ENCODE data around the gene BICD1. TPM values are rescaled to one million over a fixed set of nuclear protein-coding genes. Genes with fewer than 3 reads are reported as not detected.

Gene BICD1
- total RNA-seq, 6 experiments from 2014 or later, result 1.0 to 4.9 (median 2.1) TPM

DNA sequence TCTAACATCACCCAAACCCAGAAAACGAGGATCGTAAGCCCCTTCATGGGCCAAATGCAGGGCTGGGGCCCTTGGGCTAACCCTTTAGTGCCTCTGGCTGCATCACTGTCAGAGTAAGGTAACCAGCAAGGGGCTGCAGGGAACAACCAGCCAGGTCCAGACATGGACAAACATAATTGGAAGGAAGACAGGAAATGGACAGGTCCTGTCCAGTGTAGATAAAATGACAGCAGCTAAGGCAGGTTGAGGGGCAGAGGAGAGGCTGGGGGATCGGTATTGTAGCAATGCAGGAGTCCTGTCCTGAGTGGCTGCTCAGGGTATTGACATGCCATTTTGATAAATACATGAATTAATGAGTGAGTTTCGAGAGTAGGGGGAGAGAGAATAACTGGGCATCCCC, 29.8 kb downstream of the BICD1 start:
- Histone ChIP-seq H3K36me3 (no peaks in the 10 kb centered on the region), H3K27me3 (no peaks in the 10 kb centered on the region), H3K9me3 (no peaks in the 10 kb centered on the region), H3K4me1 (no peaks in the 10 kb centered on the region), H3K27ac (no peak overlapping the region), H3K4me3 (no peak overlapping the region)
- 57% methylated on average over 3 of the region's 4 CpGs for WGBS (ENCODE audit: insufficient coverage, low coverage, low lambda C conversion rate, missing lambda C conversion rate)
- DNase-seq (no peak), ATAC-seq (no peak)
- no peak for TF ChIP-seq POLR2A (IDR thresholded peaks at IDR 0.05)
- TF ChIP-seq, protein P1, sequence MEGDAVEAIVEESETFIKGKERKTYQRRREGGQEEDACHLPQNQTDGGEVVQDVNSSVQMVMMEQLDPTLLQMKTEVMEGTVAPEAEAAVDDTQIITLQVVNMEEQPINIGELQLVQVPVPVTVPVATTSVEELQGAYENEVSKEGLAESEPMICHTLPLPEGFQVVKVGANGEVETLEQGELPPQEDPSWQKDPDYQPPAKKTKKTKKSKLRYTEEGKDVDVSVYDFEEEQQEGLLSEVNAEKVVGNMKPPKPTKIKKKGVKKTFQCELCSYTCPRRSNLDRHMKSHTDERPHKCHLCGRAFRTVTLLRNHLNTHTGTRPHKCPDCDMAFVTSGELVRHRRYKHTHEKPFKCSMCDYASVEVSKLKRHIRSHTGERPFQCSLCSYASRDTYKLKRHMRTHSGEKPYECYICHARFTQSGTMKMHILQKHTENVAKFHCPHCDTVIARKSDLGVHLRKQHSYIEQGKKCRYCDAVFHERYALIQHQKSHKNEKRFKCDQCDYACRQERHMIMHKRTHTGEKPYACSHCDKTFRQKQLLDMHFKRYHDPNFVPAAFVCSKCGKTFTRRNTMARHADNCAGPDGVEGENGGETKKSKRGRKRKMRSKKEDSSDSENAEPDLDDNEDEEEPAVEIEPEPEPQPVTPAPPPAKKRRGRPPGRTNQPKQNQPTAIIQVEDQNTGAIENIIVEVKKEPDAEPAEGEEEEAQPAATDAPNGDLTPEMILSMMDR (IDR thresholded peaks at IDR 0.05), result no peak
- intact Hi-C loops (cut with DNase I), result no loop called here

GRCh38 chr12:32139064-32139421, 32.4 kb downstream of the BICD1 start:
- H3K4me3 ChIP-seq, result no peak overlapping the region
- 24% methylated on average over 2 of the region's 2 CpGs for WGBS (ENCODE audit: insufficient coverage, low coverage, low lambda C conversion rate, missing lambda C conversion rate)
- peak; percentile 41 to 63 (median 52) for ATAC-seq
- H3K27ac ChIP-seq, result no peak overlapping the region
- no peak for DNase-seq
- no peaks in the 10 kb centered on the region for H3K36me3 ChIP-seq
- no peaks in the 10 kb centered on the region for H3K4me1 ChIP-seq
- H3K9me3 ChIP-seq, result no peaks in the 10 kb centered on the region
- TF ChIP-seq, protein P1 (IDR thresholded peaks at IDR 0.05), result no peak
- TF ChIP-seq POLR2A (IDR thresholded peaks at IDR 0.05), result no peak
- H3K27me3 ChIP-seq, result no peaks in the 10 kb centered on the region
- intact Hi-C loops (cut with DNase I), result no loop called here

DNA sequence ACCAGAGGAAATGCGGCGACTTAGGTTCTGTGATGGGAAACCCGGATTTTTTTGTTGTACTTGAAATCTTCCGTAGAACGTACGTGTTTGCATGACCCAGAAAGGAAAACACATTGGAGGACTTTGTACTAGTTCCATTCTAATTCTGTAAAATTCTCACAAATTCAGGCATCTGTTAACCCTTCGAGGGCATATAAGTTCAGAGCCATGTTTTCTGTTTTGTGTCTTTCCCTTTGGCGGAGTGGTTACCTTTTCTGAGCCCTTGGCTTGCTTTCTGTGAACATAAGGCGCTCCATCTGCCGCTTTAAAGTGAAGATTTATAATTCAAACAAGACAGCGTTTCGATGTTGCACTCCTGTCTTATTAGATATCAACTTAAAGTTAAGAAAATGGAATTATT, 34.2 kb downstream of the BICD1 start:
- Histone ChIP-seq H3K9me3 (no peaks in the 10 kb centered on the region), H3K36me3 (no peaks in the 10 kb centered on the region), H3K4me3 (peak overlapping the region in 1 of 3 donors; percentile 2), H3K27me3 (no peaks in the 10 kb centered on the region), H3K27ac (no peak overlapping the region), H3K4me1 (no peaks in the 10 kb centered on the region)
- WGBS (ENCODE audit: insufficient coverage, low coverage, low lambda C conversion rate, missing lambda C conversion rate), result 61% methylated on average over 12 of the region's 12 CpGs
- peak in 3 of 4 donors; percentile 10 to 41 (median 12) for ATAC-seq
- intact Hi-C loops (cut with DNase I), result no loop called here
- TF ChIP-seq POLR2A (IDR thresholded peaks at IDR 0.05), result no peak
- TF ChIP-seq, protein P1 (IDR thresholded peaks at IDR 0.05), result no peak
- no peak for DNase-seq

DNA sequence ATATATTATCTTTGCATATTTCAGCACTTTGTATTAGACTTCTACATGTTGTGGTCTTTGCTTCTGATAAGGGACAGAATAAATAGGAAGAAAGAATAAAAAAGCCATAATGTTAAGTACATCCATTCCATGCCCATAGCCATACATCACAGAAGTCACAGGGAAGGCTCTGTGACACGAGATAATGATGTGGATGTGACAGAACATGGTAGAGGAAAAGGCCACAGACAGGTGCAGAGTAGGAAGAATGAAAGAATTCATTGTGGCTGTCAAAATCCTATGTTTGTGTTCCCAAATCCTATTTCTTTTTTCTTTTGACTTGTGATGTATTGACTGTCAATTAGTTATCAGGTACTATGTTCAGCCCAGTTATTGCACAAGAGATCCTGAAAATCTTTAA, 38.4 kb downstream of the BICD1 start:
- 75% methylated on average over 1 of the region's 1 CpG for WGBS (ENCODE audit: insufficient coverage, low coverage, low lambda C conversion rate, missing lambda C conversion rate)
- Histone ChIP-seq H3K27me3 (no peaks in the 10 kb centered on the region), H3K9me3 (no peaks in the 10 kb centered on the region), H3K4me3 (no peak overlapping the region), H3K36me3 (no peaks in the 10 kb centered on the region), H3K27ac (no peak overlapping the region), H3K4me1 (no peaks in the 10 kb centered on the region)
- ATAC-seq, result no peak
- DNase-seq, result no peak
- no peak for TF ChIP-seq POLR2A (IDR thresholded peaks at IDR 0.05)
- TF ChIP-seq, protein P1 (IDR thresholded peaks at IDR 0.05), result no peak
- intact Hi-C loops (cut with DNase I), result no loop called here

All from right lobe of liver (tissue), 6 donors.